ENCODE results near the gene RUNX1. TPM values are rescaled to one million over a fixed set of nuclear protein-coding genes. Genes with fewer than 3 reads are reported as not detected.

The RUNX1 gene
- total RNA-seq, 1 donor from 2014 or later = 18.7 TPM

DNA sequence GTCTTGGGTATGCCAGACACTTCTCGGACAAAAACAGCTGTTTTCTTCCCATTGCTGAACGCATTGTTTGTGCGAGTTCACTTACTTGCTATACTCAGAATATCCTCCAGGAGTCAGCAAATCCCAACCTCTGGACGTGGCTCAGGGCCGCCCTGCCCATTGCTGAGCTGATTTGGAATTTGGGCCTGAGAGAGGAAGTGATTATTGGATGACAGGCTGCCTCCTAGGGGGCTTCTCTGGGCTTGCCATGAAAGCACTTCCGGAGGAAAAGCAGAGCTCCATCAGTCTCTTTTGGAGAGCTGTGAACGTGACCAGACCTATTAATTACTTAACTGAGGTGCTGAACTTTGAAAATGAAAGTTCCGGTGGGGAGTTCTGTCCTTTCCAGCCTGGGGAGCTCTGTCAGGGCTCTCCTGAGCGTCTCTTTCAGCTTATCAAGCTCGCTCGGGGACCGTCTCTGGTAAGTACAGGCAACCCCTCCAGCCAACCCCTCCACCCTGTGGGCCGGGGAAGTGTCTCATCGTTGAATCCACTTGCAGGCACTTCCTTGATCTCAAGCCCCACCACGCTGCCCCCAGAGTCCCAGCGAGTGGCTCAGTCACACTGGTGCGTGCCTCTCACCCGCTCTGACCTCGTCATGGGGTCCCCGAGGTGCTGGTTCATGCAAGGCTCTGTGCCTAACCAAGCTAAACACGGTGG is 303.4 kb downstream of the RUNX1 start:
- Mint-ChIP-seq H3K4me1 (ENCODE audit: unreplicated experiment) (peaks cover 10% of the 10 kb centered on the region), H3K4me3 (ENCODE audit: unreplicated experiment) (no peak overlapping the region), H3K36me3 (ENCODE audit: low read depth, unreplicated experiment) (no peaks in the 10 kb centered on the region), H3K9me3 (ENCODE audit: unreplicated experiment) (no peaks in the 10 kb centered on the region), H3K27ac (ENCODE audit: unreplicated experiment) (no peak overlapping the region), H3K27me3 (ENCODE audit: unreplicated experiment) (peaks cover 2% of the 10 kb centered on the region)
- DNase-seq (ENCODE audit: low spot score) = peak; percentile 76
- TF ChIP-seq, protein P1, sequence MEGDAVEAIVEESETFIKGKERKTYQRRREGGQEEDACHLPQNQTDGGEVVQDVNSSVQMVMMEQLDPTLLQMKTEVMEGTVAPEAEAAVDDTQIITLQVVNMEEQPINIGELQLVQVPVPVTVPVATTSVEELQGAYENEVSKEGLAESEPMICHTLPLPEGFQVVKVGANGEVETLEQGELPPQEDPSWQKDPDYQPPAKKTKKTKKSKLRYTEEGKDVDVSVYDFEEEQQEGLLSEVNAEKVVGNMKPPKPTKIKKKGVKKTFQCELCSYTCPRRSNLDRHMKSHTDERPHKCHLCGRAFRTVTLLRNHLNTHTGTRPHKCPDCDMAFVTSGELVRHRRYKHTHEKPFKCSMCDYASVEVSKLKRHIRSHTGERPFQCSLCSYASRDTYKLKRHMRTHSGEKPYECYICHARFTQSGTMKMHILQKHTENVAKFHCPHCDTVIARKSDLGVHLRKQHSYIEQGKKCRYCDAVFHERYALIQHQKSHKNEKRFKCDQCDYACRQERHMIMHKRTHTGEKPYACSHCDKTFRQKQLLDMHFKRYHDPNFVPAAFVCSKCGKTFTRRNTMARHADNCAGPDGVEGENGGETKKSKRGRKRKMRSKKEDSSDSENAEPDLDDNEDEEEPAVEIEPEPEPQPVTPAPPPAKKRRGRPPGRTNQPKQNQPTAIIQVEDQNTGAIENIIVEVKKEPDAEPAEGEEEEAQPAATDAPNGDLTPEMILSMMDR (IDR thresholded peaks at IDR 0.05; ENCODE audit: unreplicated experiment) = peak; percentile 86

DNA sequence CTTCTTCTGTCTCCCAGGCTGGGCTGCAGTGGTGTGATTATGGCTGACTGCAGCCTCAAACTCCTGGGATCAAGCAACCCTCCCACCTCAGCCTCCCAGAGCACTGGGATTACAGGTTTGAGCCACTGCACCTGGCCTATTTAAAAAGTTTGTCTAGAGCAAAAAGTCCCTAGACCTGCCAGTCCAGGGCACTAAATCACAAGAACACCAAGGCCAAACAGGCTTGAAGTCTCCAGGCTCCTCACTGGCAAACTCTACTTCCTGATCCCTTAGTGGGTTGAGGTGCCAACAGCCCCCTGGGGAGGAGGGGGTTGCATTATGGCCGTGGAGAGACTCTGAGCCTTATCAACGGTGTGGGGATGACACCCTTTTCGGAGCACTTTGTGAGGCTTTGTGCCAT is 304.3 kb downstream of the RUNX1 start:
- TF ChIP-seq, protein P1 (IDR thresholded peaks at IDR 0.05; ENCODE audit: unreplicated experiment) = no peak
- Mint-ChIP-seq H3K9me3 (ENCODE audit: unreplicated experiment) (no peaks in the 10 kb centered on the region), H3K36me3 (ENCODE audit: low read depth, unreplicated experiment) (peaks cover 5% of the 10 kb centered on the region), H3K27ac (ENCODE audit: unreplicated experiment) (no peak overlapping the region), H3K4me3 (ENCODE audit: unreplicated experiment) (no peak overlapping the region), H3K4me1 (ENCODE audit: unreplicated experiment) (peaks cover 10% of the 10 kb centered on the region), H3K27me3 (ENCODE audit: unreplicated experiment) (peaks cover 3% of the 10 kb centered on the region)
- DNase-seq (ENCODE audit: low spot score) = no peak

DNA sequence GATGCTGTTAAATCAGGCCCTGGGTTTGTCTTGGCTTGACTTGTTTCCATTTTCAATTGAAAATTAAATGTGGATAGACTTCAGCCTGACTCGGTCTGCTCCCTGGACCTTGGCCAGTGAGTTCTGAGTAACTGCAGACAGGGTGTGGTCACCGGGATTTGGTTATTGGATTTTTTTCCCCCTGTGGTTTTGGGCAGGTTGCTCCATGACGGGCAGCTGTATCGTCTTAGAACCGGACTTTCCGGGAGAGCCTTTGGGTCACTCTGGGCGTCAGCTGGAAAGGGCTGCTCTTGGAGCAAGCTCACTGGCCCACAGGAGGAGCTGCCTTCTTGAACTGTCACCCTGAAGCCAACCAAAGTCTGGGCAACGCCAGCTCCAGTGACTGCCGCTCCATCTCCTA is 305.3 kb downstream of the RUNX1 start:
- no peaks in the 10 kb centered on the region for H3K9me3 Mint-ChIP-seq (ENCODE audit: unreplicated experiment)
- DNase-seq (ENCODE audit: low spot score) = no peak
- TF ChIP-seq, protein P1 (IDR thresholded peaks at IDR 0.05; ENCODE audit: unreplicated experiment) = no peak
- H3K36me3 Mint-ChIP-seq (ENCODE audit: low read depth, unreplicated experiment) = peaks cover 5% of the 10 kb centered on the region
- H3K27ac Mint-ChIP-seq (ENCODE audit: unreplicated experiment) = no peak overlapping the region
- H3K4me3 Mint-ChIP-seq (ENCODE audit: unreplicated experiment) = no peak overlapping the region
- H3K4me1 Mint-ChIP-seq (ENCODE audit: unreplicated experiment) = peaks cover 10% of the 10 kb centered on the region
- H3K27me3 Mint-ChIP-seq (ENCODE audit: unreplicated experiment) = peaks cover 3% of the 10 kb centered on the region

DNA sequence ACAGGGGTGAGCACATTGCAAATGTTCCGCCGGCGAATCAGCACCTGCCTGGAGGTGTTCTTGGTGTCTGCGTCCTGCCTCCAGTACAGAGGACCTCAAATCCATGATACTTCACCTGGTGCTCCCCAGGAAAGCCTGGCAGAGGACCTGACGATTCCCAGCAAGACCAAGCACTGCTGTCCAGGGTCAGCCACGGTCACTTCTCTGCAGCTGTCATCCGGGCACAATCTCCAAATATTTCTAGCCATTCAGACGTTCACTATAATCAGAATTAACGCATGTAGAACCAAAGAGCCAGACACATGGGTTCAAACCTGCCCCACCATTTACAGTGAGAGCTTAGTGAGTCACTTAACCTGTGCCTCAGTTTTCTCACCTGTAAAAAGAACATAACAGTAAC is 305.8 kb downstream of the RUNX1 start:
- Mint-ChIP-seq H3K27ac (ENCODE audit: unreplicated experiment) (no peak overlapping the region), H3K4me1 (ENCODE audit: unreplicated experiment) (peaks cover 12% of the 10 kb centered on the region), H3K9me3 (ENCODE audit: unreplicated experiment) (no peaks in the 10 kb centered on the region), H3K4me3 (ENCODE audit: unreplicated experiment) (no peak overlapping the region), H3K27me3 (ENCODE audit: unreplicated experiment) (peaks cover 3% of the 10 kb centered on the region), H3K36me3 (ENCODE audit: low read depth, unreplicated experiment) (peaks cover 5% of the 10 kb centered on the region)
- TF ChIP-seq, protein P1 (IDR thresholded peaks at IDR 0.05; ENCODE audit: unreplicated experiment) = no peak
- no peak for DNase-seq (ENCODE audit: low spot score)

DNA sequence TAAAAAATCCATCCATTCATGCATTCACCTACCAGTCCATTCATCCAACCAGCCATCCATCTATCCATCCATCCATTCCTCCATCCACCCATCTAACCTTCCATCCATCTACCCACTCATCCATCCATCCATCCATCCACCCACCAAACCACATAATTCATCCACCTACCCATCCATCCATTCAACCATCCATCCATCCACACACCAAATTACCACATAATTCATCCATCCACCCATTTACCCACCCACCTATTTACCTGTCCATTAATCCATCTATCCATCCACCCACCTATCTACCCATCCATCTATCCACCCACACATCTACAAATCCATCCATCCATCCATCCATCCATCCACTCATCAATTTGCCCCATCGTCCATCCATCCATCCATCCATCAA is 308.9 kb downstream of the RUNX1 start:
- Mint-ChIP-seq H3K27ac (ENCODE audit: unreplicated experiment) (peak overlapping the region; percentile 33), H3K4me1 (ENCODE audit: unreplicated experiment) (peaks cover 7% of the 10 kb centered on the region), H3K4me3 (ENCODE audit: unreplicated experiment) (no peak overlapping the region), H3K9me3 (ENCODE audit: unreplicated experiment) (no peaks in the 10 kb centered on the region), H3K36me3 (ENCODE audit: low read depth, unreplicated experiment) (peaks cover 5% of the 10 kb centered on the region), H3K27me3 (ENCODE audit: unreplicated experiment) (peaks cover 1% of the 10 kb centered on the region)
- TF ChIP-seq, protein P1 (IDR thresholded peaks at IDR 0.05; ENCODE audit: unreplicated experiment) = no peak
- DNase-seq (ENCODE audit: low spot score) = no peak
